ENCODE measurements around the gene HIVEP3.

DNA sequence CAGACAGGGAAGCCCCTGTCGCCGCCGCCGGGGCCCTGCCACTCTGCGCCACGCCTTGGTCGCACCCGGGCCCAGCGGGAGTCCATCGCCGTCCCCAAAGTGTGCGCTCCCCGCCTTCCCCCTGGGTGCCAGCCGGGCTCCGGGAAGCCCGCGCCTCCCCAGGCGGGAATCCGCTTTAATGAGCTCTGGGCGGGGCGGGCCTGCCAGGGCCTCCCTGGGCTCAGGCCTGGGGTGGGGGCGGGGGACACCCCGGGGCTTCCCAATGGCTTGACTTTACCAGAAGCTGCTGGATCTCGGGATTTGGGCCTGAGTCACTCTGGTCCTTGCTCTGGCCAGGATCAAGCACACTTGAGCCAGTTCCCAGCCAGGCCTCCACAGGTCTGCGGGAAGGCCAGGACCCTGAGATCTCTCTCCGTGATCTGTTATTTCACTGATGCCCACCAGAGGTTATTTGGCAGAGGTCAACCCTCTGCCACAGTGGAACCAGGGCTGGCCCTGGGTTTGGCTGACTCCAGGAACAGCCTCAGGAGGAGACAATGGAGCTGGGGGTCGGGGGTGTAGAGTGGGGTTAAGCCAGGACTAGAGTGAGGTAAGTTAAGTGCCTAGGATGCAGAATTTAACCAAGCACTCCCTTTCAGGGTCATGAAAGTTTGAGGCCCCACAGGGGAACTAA, 255.8 kb downstream of the HIVEP3 start:
- peak in 1 of 3 donors; percentile 52 for TF ChIP-seq POLR2AphosphoS5 (IDR thresholded peaks at IDR 0.05)
- TF ChIP-seq CTCF (IDR thresholded peaks at IDR 0.05) = no peak
- TF ChIP-seq POLR2A (IDR thresholded peaks at IDR 0.05) = no peak
- no peak for TF ChIP-seq EP300 (IDR thresholded peaks at IDR 0.05)
